ENCODE data around the gene INHBC.

INHBC gene

DNA sequence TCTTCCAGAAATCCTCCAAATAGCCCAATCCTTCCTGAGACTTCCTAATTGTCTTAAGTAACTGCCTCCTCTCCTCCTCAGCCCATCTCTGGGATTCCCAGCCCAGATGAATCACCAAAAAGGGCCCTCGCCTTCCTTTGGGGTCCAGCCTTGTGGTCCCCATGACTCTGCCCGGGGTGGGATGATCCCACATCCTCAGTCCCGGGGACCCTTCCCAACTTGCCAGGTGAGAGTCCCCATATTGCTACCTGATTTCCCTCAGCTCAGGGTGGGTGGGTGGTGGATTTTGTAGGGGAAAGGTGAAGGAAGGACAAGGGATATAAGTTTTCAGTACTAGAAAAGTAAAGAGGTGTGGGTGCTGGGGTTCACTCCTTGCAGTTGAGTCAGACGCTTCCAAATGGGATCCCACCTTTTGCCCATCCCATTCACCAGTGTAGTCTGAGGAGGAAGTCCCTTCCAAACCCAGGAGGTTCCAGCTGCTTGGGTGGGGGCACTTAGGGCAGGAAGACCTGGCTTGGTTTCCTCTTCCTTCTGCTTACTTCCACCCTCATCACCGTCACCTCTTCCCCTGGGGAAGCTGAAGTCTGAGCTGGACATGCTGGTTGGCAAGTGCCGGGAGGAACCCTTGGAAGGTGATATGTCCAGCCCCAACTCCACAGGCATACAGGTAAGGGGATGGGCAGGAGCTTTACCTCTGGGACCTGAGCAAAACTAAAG lies 30.6 kb downstream of the INHBC start:
- H3K27ac ChIP-seq, result no peak overlapping the region
- no peak for DNase-seq (ENCODE audit: low read depth, low spot score)

DNA sequence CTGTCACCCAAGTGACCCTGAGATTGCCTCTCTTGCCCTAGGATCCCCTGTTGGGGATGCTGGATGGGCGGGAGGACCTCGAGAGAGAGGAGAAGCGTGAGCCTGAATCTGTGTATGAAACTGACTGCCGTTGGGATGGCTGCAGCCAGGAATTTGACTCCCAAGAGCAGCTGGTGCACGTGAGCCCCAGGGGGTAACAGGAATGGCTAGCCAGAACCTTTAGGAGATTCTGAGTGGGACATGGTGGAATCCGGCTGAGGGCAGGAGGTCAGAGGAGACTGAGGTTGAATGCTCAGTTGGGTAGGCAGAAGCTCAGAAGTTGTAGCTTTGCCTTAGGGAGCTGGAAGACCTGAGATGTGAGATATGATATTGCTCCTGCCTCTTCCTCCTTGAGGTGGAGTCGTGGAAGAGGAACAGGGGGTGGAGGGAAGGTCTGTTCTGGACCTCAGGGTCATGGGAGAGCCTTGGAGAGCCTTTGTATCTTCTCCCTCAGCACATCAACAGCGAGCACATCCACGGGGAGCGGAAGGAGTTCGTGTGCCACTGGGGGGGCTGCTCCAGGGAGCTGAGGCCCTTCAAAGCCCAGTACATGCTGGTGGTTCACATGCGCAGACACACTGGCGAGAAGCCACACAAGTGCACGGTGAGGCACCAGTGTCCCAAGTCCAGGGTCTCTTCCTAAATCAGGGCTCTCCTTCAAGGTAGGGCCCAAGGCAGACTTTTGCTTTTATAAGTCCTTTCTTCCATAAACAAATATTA lies 31.3 kb downstream of the INHBC start:
- H3K27ac ChIP-seq, result no peak overlapping the region
- no peak for DNase-seq (ENCODE audit: low read depth, low spot score)

DNA sequence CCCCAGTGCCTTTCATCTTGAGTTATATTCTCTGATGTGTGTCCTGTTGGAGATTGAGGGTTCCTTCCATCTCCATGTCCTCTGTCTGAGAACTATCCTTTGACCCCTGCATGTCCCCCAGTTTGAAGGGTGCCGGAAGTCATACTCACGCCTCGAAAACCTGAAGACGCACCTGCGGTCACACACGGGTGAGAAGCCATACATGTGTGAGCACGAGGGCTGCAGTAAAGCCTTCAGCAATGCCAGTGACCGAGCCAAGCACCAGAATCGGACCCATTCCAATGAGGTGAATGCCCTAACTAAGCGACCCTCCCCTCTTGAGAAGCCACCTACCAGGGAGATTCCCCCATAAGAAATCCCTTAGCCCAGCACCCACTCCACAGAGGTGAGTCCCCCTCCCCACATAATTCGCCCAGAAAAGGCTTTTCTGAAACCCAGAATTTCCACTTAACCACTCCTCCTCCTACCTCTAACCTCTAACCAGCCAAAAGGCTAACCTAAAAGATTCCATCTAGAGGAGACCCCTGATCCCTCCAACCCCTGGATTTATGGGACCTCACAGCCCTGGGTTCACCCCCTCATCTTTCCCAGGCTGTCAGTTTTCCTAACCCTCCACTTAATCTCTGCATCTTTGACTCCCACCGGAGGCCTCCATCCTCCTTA lies 32.8 kb downstream of the INHBC start:
- H3K27ac ChIP-seq, result no peak overlapping the region
- no peak for DNase-seq (ENCODE audit: low read depth, low spot score)

DNA sequence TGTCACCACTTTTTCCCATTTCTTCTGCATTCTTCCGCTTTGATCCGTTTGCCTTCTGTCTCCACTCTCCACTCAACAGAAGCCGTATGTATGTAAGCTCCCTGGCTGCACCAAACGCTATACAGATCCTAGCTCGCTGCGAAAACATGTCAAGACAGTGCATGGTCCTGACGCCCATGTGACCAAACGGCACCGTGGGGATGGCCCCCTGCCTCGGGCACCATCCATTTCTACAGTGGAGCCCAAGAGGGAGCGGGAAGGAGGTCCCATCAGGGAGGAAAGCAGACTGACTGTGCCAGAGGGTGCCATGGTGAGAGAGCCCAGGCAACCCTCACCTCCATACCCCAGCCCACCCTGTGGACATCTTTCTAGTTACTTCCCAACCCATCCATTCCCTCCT lies 33.3 kb downstream of the INHBC start:
- H3K27ac ChIP-seq, result no peak overlapping the region
- DNase-seq (ENCODE audit: low read depth, low spot score), result no peak

DNA sequence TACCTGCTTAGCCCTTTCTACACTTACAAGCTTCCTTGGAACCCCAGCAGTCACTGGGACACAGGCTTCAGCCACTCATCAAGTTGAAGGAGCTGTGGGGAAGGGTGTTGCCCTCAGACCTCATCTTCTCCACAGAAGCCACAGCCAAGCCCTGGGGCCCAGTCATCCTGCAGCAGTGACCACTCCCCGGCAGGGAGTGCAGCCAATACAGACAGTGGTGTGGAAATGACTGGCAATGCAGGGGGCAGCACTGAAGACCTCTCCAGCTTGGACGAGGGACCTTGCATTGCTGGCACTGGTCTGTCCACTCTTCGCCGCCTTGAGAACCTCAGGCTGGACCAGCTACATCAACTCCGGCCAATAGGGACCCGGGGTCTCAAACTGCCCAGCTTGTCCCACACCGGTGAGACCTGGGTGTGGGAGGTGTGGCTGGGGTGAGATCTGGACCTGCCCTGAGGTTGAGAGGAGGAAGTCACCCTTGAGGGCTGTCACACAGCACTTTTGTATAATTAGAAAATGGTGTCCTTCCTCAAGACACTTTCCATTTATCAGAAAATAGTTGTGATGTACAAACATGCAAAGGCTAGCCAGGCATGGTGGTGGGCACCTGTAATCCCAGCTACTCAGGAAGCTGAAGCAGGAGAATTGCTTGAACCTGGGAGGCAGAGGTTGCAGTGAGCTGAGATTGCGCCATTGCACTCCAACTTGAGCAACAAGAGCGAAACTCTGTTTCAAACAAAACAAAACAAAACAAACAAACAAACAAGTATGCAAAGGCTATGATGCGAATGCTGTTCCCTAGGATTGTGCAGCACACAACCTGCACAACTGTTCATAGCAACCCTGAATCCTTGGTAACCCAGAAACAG lies 34.9 kb downstream of the INHBC start:
- no peak overlapping the region for H3K27ac ChIP-seq
- no peak for DNase-seq (ENCODE audit: low read depth, low spot score)

DNA sequence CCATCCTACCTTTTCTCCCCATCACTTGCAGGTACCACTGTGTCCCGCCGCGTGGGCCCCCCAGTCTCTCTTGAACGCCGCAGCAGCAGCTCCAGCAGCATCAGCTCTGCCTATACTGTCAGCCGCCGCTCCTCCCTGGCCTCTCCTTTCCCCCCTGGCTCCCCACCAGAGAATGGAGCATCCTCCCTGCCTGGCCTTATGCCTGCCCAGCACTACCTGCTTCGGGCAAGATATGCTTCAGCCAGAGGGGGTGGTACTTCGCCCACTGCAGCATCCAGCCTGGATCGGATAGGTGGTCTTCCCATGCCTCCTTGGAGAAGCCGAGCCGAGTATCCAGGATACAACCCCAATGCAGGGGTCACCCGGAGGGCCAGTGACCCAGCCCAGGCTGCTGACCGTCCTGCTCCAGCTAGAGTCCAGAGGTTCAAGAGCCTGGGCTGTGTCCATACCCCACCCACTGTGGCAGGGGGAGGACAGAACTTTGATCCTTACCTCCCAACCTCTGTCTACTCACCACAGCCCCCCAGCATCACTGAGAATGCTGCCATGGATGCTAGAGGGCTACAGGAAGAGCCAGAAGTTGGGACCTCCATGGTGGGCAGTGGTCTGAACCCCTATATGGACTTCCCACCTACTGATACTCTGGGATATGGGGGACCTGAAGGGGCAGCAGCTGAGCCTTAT lies 35.8 kb downstream of the INHBC start:
- DNase-seq (ENCODE audit: low read depth, low spot score), result no peak
- H3K27ac ChIP-seq, result no peak overlapping the region

DNA sequence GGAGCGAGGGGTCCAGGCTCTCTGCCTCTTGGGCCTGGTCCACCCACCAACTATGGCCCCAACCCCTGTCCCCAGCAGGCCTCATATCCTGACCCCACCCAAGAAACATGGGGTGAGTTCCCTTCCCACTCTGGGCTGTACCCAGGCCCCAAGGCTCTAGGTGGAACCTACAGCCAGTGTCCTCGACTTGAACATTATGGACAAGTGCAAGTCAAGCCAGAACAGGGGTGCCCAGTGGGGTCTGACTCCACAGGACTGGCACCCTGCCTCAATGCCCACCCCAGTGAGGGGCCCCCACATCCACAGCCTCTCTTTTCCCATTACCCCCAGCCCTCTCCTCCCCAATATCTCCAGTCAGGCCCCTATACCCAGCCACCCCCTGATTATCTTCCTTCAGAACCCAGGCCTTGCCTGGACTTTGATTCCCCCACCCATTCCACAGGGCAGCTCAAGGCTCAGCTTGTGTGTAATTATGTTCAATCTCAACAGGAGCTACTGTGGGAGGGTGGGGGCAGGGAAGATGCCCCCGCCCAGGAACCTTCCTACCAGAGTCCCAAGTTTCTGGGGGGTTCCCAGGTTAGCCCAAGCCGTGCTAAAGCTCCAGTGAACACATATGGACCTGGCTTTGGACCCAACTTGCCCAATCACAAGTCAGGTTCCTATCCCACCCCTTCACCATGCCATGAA lies 36.5 kb downstream of the INHBC start:
- no peak for DNase-seq (ENCODE audit: low read depth, low spot score)
- H3K27ac ChIP-seq, result no peak overlapping the region

DNA sequence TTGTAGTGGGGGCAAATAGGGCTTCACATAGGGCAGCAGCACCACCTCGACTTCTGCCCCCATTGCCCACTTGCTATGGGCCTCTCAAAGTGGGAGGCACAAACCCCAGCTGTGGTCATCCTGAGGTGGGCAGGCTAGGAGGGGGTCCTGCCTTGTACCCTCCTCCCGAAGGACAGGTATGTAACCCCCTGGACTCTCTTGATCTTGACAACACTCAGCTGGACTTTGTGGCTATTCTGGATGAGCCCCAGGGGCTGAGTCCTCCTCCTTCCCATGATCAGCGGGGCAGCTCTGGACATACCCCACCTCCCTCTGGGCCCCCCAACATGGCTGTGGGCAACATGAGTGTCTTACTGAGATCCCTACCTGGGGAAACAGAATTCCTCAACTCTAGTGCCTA lies 37.1 kb downstream of the INHBC start:
- no peak for DNase-seq (ENCODE audit: low read depth, low spot score)
- H3K27ac ChIP-seq, result no peak overlapping the region

DNA sequence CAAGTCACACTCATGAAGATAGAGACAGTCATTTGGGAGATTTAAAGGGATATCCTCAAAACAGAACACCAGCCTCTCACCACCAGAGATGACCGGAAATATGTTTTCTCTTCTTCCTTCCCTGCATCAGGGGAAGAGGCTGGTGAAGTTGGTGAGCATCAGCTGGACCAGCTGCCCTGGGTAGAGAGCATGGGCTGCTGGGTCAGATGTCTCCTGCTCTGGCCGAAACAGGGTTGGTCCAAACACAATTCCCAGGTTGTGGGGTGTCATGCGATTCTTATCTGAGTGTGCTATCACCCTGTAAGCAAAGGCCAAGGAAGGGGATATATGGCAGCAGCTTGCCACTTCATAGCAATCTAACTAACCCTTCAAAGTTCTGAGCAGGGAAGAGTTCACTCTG lies 37.8 kb downstream of the INHBC start:
- DNase-seq (ENCODE audit: low read depth, low spot score), result no peak
- H3K27ac ChIP-seq, result no peak overlapping the region

DNA sequence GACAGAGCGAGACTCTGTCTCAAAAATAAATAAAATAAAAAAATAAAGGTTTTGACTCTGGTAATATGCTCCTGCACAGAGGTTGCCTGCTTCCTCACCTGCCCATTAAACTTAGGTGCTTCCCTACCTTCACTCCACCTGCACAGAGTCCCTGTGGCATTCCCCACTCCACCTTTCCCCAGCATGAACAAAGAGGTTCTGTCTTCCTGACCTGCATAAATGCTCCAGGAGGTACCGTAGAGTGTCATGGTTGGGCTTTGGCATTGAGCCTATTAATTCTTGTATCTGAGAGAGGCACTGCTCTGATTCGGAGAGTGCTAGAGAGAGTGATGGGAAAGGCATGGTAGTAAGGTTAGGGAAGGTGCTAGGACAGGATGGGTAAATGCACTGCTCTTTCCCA lies 38.8 kb downstream of the INHBC start:
- no peak for DNase-seq (ENCODE audit: low read depth, low spot score)
- H3K27ac ChIP-seq, result no peak overlapping the region

DNA sequence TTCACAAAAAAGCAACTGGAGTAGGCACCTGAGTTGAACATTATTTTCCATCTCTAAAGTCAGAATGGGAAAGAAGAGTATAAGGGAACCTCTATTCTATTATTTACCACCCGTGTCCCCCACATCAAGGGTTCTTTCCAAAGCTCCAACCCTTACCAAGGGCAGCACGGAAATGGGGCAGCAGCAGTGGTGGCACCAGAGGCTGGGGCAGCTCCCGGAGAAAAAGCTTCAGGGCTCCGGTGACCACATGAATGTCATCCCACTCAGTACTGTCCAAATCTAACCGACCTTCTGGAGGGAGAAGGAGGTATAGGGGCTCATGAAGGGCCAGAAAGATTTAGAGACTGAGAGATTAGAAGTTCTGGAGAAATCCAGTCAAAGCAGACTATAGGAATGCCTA lies 39.3 kb downstream of the INHBC start:
- no peak for DNase-seq (ENCODE audit: low read depth, low spot score)
- H3K27ac ChIP-seq, result no peak overlapping the region

DNA sequence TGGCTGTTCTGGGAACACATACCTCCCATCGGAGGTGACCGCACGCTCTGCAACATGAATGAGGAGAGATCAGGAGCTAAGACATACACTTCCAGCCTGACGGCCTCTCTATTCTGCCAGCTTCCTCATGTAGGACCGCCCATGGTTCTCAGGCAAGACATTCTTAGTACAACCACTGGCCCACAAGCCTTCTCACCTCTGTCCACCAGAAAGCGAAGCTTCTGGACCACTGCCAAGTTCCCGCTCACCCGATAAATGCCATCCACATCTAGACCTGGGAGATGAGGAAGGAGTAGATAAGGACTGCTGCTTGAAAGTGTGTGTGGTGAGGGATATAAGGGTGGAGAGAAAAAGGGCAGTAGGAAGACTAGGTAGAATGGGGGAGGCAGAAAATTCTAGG lies 39.8 kb downstream of the INHBC start:
- H3K27ac ChIP-seq, result no peak overlapping the region
- DNase-seq (ENCODE audit: low read depth, low spot score), result no peak

DNA sequence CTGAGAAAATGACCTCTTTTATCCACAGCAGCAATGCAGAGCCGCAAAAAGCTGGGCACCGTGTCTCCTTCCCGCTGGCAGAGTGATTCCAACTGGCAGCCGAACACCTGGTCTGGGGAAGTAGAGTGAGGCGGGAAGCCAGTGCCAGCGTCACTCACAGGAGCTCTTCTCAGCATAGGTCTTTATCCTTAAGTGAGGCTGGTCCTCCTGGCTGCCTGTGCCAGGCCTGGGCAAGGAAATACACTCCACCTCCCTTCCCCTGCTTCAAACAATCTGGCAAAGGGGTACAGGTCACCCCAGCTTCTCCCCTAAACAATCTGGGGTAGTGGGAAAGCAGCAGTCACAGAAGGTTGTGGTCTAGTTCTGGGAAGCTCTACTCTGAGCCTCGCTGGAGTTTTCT lies 40.3 kb downstream of the INHBC start:
- no peak for DNase-seq (ENCODE audit: low read depth, low spot score)
- no peak overlapping the region for H3K27ac ChIP-seq

DNA sequence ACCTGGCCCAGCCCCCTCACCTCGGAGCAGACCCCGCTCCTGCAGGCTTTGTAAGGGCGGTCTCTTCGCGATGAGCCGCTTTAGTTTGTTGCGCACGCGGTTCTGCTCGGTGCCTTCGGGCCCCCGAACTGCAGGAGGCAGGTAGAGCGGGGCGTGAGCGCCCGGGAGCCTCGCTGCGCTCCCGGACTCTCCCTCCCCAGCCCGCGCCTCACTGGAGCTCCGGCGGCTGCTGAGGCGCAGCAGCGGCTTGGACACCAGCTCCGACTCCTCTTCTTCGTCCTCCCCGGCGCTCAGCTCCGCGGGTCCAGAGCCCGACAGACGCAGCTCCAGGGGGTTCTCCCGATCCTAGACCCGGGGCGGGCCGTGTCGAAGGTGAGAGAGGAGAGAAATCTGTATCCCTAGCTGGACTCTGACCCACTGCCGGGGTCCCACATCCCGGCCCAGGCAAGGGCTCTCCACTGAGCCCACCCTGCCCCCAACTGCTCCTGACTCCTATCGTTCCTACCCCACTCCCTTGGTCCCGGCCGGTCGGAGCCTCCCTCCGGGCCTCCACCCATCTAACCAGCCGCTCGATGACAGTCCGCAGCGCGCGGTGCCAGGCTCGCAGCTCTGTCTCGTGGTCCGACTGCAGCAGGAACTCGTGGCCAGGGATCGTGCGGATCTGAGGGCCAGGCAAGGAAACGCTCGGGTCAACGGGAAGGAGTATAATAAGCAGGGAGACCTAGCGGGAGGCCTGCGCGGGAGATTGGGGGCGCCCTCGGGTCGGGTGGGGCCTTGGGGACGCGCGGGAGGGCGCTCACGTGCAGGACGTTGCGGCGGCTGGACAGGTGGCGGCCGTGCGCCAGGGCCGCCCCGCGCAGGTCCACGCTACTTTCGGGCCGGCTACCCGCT lies 40.9 kb downstream of the INHBC start:
- no peak overlapping the region for H3K27ac ChIP-seq
- DNase-seq (ENCODE audit: low read depth, low spot score), result no peak

DNA sequence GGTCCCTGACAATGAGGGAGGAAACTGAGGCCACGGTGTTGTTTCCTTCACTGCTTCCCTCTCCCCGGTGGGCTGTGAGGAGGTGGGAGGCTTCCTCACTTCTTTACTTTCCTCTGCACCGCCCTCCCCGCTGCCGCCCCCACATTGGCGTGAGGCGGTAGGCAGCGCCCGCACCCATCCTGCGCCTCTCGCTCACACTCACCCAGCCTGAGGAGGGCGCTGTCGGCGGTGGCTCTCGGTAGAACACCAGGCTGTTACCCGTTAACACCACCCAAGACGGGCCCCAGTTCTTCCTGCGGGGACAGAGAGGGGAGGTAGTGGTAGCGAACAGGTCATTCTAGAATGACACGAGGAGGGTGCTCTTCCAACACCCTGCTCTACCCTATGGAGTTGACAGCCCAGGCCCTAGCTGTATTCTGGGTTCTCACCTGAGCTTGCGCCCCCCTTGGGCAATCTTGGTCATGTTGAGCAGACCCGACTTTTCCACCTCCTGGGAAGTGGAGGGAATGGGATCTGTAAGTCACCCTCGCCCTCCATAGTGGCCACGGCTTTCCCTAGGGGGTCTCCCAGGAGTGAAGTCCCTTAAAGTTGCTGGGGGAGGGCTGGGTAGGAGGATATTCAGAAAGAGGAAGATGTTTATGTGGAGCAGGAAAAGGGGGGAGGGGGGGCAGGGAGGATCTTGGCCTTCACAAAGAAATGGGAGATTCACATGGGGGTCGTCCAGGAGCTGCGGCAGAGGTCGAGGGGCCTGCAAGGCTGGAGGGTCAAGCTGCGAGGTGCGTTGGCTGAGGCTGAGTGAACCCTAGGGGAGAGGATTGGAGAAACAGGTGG lies 41.8 kb downstream of the INHBC start:
- DNase-seq (ENCODE audit: low read depth, low spot score), result no peak
- no peak overlapping the region for H3K27ac ChIP-seq

DNA sequence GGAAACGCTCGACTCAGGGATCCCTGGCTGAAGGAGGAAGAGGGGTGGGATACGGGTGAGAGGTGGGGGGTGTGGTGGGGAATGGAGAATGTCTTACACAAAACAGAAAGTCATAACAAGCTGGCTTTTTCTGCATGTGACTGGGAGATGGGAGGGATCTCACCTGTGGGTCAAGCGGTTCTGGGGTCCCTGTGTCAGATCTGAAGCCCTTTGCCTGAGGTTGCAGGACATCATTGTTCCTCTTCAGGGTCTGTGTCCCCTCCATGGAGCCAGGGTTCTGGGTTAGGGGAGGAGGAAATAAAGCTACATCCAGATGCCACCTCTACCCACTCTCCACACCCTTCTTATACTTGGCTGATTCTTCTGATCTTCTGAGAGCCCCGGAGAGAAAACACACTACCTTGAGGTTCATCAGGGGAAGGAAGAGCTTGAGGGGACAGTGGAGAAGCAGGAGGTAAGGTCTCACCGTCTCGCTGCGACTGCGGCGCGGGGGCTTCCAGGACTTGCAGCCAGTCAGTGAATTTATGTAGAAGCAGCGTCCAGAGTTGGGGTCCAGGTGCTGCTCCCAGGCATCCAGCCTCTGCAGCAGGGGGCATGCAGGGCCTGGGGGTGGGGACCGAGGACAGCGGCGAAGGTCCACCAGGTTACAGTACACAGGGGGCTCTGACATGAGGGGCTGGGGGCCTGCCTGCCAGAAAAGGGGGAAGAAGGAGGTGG lies 42.6 kb downstream of the INHBC start:
- no peak overlapping the region for H3K27ac ChIP-seq
- DNase-seq (ENCODE audit: low read depth, low spot score), result no peak

Data from epithelial cell of prostate (primary cell).